Trophoblast cell (in vitro differentiated cells and primary cell): ENCODE results near the gene MAPK4.

Experiments
- DNase-seq, 2 donors: peaks; one replicate each; pipeline ENCODE4 v3.0.0-alpha.2; 2016
- H2AFZ ChIP-seq: 2 replicates; pipeline ENCODE4 v1.6.1; 2013; ENCODE audit warnings: low read length, moderate library complexity, mild to moderate bottlenecking; ENCODE audit not compliant: insufficient read depth, poor library complexity
- H2AK5ac ChIP-seq: 2 replicates; pipeline ENCODE4 v1.6.1; 2013; ENCODE audit warnings: mild to moderate bottlenecking, low read length
- H2BK120ac ChIP-seq: 2 replicates; pipeline ENCODE4 v1.6.1; 2013; ENCODE audit warnings: low read length, mild to moderate bottlenecking, moderate library complexity; ENCODE audit not compliant: insufficient read depth, poor library complexity
- H2BK12ac ChIP-seq: 2 replicates; pipeline ENCODE4 v1.6.1; 2013; ENCODE audit warnings: mild to moderate bottlenecking, low read length, moderate library complexity
- H2BK5ac ChIP-seq: 2 replicates; pipeline ENCODE4 v1.6.1; 2013; ENCODE audit warnings: low read length, low read depth, moderate library complexity, mild to moderate bottlenecking; ENCODE audit not compliant: poor library complexity
- H3K14ac ChIP-seq: 2 replicates; pipeline ENCODE4 v1.6.1; 2013; ENCODE audit warnings: mild to moderate bottlenecking, low read length
- H3K18ac ChIP-seq: 2 replicates; pipeline ENCODE4 v1.6.1; 2013; ENCODE audit warnings: mild to moderate bottlenecking, low read length
- H3K23ac ChIP-seq: 2 replicates; pipeline ENCODE4 v1.6.1; 2013; ENCODE audit warnings: low read length
- H3K27ac ChIP-seq: 2 replicates; pipeline ENCODE4 v1.5.1; 2013; ENCODE audit warnings: low read depth, mild to moderate bottlenecking, inconsistent platforms, low read length, moderate library complexity
- H3K27me3 ChIP-seq: 2 replicates; pipeline ENCODE4 v1.6.1; 2013; ENCODE audit warnings: inconsistent platforms, mild to moderate bottlenecking, low read length, moderate library complexity; ENCODE audit not compliant: insufficient read depth
- H3K36me3 ChIP-seq, 2 experiments: 1 replicate in 1 of 2; 2 replicates in 1 of 2; pipeline ENCODE4 v1.6.1; 2013; ENCODE audit warnings: low read length in 2 of 2, mild to moderate bottlenecking in 2 of 2, moderate library complexity in 1 of 2; ENCODE audit not compliant: insufficient read depth in 2 of 2, control insufficient read depth in 1 of 2
- H3K4ac ChIP-seq: 2 replicates; pipeline ENCODE4 v1.6.1; 2013; ENCODE audit warnings: low read depth, mild to moderate bottlenecking, low read length, moderate library complexity
- H3K4me1 ChIP-seq, 2 experiments: 1 replicate in 1 of 2; 2 replicates in 1 of 2; pipeline ENCODE4 v1.6.1; 2013; ENCODE audit warnings: low read length in 2 of 2, mild to moderate bottlenecking in 2 of 2, moderate library complexity in 1 of 2; ENCODE audit not compliant: insufficient read depth in 2 of 2, control insufficient read depth in 1 of 2
- H3K4me2 ChIP-seq: 2 replicates; pipeline ENCODE4 v1.6.1; 2013; ENCODE audit warnings: inconsistent platforms, mild to moderate bottlenecking, low read length, moderate library complexity
- H3K4me3 ChIP-seq: 2 replicates; pipeline ENCODE4 v1.5.1; 2013; ENCODE audit warnings: mild to moderate bottlenecking, low read depth, low read length, inconsistent platforms
- H3K79me1 ChIP-seq: one replicate; pipeline ENCODE4 v1.6.1; 2013; ENCODE audit warnings: low read length
- H3K79me2 ChIP-seq: 2 replicates; pipeline ENCODE4 v1.6.1; 2013; ENCODE audit warnings: low read length, mild to moderate bottlenecking; ENCODE audit not compliant: control insufficient read depth, insufficient read depth, poor library complexity
- H3K9ac ChIP-seq: 2 replicates; pipeline ENCODE4 v1.6.1; 2013; ENCODE audit warnings: mild to moderate bottlenecking, low read length
- H3K9me3 ChIP-seq: 2 replicates; pipeline ENCODE4 v1.6.1; 2013; ENCODE audit warnings: low read depth, mild to moderate bottlenecking, control low read depth, inconsistent platforms, low read length; ENCODE audit not compliant: insufficient read depth
- H4K12ac ChIP-seq: 2 replicates; pipeline ENCODE4 v1.6.1; 2013; ENCODE audit warnings: low read depth, mild to moderate bottlenecking, low read length, moderate library complexity
- H4K8ac ChIP-seq: 2 replicates; pipeline ENCODE4 v1.6.1; 2013; ENCODE audit warnings: low read depth, mild to moderate bottlenecking, low read length, moderate library complexity
- H4K91ac ChIP-seq: one replicate; pipeline ENCODE4 v1.6.1; 2013; ENCODE audit warnings: low read depth, mild to moderate bottlenecking, low read length, moderate library complexity
- WGBS: extraction: QIAGEN DNeasy Blood & Tissue Kit; methylation state at CpG from one replicate; pipeline ENCODE4 v1.1.7; 2013; ENCODE audit warnings: missing lambda C conversion rate; ENCODE audit not compliant: insufficient read length, insufficient coverage; ENCODE audit errors: extremely low coverage; 5-methylcytosine and 5-hydroxymethylcytosine counted together

The MAPK4 gene

DNA sequence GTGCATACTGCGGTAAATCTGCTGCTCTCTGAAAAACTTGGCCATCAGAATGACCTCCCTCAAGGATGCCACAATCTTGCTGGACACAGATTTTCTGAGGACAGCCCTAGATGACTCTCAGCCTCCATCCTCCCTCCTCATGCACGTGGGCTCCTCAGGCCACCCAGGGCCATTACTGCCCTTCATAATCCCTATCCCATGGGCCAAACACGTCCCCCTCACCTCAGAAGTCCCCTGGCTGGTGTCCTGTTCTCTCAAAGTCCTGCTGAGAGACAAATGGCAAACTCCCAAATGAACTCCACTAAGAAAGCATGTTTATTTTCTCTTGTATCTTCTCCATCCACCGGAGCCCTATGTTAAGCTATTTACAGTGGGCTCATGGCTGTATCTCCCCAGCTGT is 134.3 kb downstream of the MAPK4 start:
- Histone ChIP-seq H3K27me3 (no peaks in the 10 kb centered on the region), H2BK12ac (no peak overlapping the region), H3K79me2 (no peaks in the 10 kb centered on the region), H2BK120ac (no peak overlapping the region), H3K9me3 (no peaks in the 10 kb centered on the region), H2AK5ac (no peak overlapping the region), H3K79me1 (no peaks in the 10 kb centered on the region), H3K27ac (no peak overlapping the region), H3K4ac (no peak overlapping the region), H3K9ac (no peak overlapping the region), H3K4me1 (no peaks in the 10 kb centered on the region), H3K4me2 (no peak overlapping the region), H3K23ac (no peak overlapping the region), H3K18ac (no peak overlapping the region), H2BK5ac (no peak overlapping the region), H3K14ac (no peak overlapping the region), H4K8ac (no peak overlapping the region), H4K12ac (no peak overlapping the region), H3K36me3 (no peaks in the 10 kb centered on the region), H4K91ac (no peak overlapping the region), H3K4me3 (no peak overlapping the region), H2AFZ (no peak overlapping the region)
- DNase-seq: no peak
- no CpG with 5 or more reads among the region's 4 CpGs for WGBS

DNA sequence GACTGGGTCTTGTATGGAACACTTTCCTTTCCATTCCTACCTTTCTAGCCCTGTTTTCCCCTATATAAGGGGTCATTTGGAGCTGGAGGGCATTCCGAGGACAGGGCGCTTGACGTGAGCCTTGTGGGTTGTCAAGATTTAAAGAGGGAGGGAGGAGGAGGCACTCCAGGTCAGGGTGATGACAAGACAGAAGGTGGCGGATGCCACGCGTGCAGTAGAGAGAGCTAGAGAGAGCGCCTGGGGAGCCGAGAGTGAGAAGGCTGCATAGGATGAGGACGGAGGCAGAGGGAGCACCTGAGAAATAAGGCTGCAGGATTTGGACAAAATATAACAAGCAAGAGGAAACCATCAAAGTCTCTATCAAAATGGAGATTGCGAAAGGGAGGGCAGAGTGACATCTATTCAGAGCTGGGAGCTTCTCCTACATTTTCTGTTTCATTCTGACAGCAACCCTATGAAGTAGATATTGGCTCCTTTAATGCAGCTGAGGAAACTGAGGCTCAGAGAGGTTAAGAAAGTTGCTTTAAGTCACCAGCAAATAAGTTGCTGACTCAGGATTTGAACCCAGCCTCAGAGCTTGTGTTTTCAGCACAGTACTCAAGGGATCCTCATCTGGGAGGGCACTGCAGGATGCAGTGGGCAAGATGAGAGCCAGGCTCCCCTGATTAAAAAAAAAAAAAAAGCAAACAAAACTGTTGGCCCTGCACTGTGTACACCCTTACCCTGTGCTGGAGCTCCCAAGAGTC is 135.7 kb downstream of the MAPK4 start:
- Histone ChIP-seq H3K36me3 (no peaks in the 10 kb centered on the region), H3K27me3 (no peaks in the 10 kb centered on the region)
- whole genome bisulfite sequencing: no CpG with 5 or more reads among the region's 10 CpGs

DNA sequence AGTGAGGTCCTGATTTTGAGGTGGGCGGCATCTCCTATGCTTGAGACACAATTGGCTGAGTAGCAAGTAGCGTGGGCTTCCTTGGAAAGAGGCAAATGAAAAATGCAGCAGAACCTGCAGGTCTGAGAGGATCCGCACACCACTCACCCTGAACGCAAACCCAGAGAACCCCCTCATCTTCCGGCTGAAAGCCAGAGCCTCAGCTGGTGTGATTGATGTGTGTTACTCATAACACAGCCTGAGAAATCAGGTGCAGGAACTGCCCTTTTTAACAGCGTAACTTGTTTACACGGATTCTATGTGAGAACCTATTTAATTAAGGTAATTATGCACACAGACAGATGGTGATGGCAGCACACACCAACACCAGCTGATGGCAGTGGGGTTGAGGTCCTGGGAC is 136.5 kb downstream of the MAPK4 start:
- DNase-seq: no peak
- H3K9me3 ChIP-seq: no peaks in the 10 kb centered on the region
- no peaks in the 10 kb centered on the region for H3K4me1 ChIP-seq
- WGBS: no CpG with 5 or more reads among the region's 7 CpGs
- no peak overlapping the region for H2BK120ac ChIP-seq
- no peak overlapping the region for H2BK5ac ChIP-seq
- no peaks in the 10 kb centered on the region for H3K27me3 ChIP-seq
- no peak overlapping the region for H2AK5ac ChIP-seq
- no peak overlapping the region for H3K9ac ChIP-seq
- H3K23ac ChIP-seq: no peak overlapping the region
- no peaks in the 10 kb centered on the region for H3K36me3 ChIP-seq
- H4K12ac ChIP-seq: no peak overlapping the region
- no peak overlapping the region for H3K18ac ChIP-seq
- H2AFZ ChIP-seq: no peak overlapping the region
- H3K4me3 ChIP-seq: no peak overlapping the region
- no peaks in the 10 kb centered on the region for H3K79me1 ChIP-seq
- H3K4me2 ChIP-seq: no peak overlapping the region
- no peak overlapping the region for H2BK12ac ChIP-seq
- no peak overlapping the region for H3K14ac ChIP-seq
- H4K91ac ChIP-seq: no peak overlapping the region
- H3K4ac ChIP-seq: no peak overlapping the region
- no peak overlapping the region for H4K8ac ChIP-seq
- no peak overlapping the region for H3K27ac ChIP-seq
- no peaks in the 10 kb centered on the region for H3K79me2 ChIP-seq

More for the DNA sequence above, 135.7 kb downstream of the MAPK4 start:
- no peaks in the 10 kb centered on the region for H3K4me1 ChIP-seq
- no peak overlapping the region for H3K18ac ChIP-seq
- no peak overlapping the region for H2BK120ac ChIP-seq
- no peak overlapping the region for H3K4ac ChIP-seq
- no peaks in the 10 kb centered on the region for H3K79me2 ChIP-seq
- H4K91ac ChIP-seq: no peak overlapping the region
- DNase-seq: no peak
- no peak overlapping the region for H2AFZ ChIP-seq
- no peak overlapping the region for H3K4me3 ChIP-seq
- H2BK12ac ChIP-seq: no peak overlapping the region
- H3K79me1 ChIP-seq: no peaks in the 10 kb centered on the region
- H4K12ac ChIP-seq: no peak overlapping the region
- H4K8ac ChIP-seq: no peak overlapping the region
- no peak overlapping the region for H3K14ac ChIP-seq
- no peak overlapping the region for H3K9ac ChIP-seq
- no peak overlapping the region for H3K4me2 ChIP-seq
- H3K27ac ChIP-seq: no peak overlapping the region
- H2BK5ac ChIP-seq: no peak overlapping the region
- H3K23ac ChIP-seq: no peak overlapping the region
- no peak overlapping the region for H2AK5ac ChIP-seq
- H3K9me3 ChIP-seq: no peaks in the 10 kb centered on the region

DNA sequence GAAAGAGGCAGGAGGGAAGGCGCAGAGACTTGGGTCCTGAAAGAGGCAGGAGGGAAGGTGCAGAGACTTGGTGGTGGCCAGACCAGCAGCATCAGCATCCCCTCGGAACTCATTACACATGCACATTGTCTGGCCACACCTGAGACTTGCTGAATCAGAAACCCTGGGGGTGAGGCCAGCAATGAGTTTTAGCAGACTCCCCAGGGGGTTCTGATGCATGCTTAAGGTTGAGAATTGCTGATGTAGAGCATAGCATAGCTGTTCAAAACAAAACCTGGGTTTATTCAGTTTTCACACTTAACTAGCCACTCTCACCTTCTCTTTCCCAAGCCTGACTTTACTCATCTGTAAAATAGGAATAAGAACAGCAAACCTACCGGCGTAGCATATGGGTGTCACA is 137.0 kb downstream of the MAPK4 start:
- Histone ChIP-seq H3K27me3 (no peaks in the 10 kb centered on the region), H3K18ac (no peak overlapping the region)

More for the DNA sequence above, 137.0 kb downstream of the MAPK4 start:
- no CpG with 5 or more reads among the region's 4 CpGs for WGBS
- no peak overlapping the region for H3K9ac ChIP-seq
- no peak overlapping the region for H2AFZ ChIP-seq
- H2BK5ac ChIP-seq: no peak overlapping the region
- no peaks in the 10 kb centered on the region for H3K79me1 ChIP-seq
- H2BK12ac ChIP-seq: no peak overlapping the region
- DNase-seq: no peak
- no peak overlapping the region for H3K27ac ChIP-seq
- no peak overlapping the region for H2BK120ac ChIP-seq
- no peak overlapping the region for H4K12ac ChIP-seq
- H3K14ac ChIP-seq: no peak overlapping the region
- H3K36me3 ChIP-seq: no peaks in the 10 kb centered on the region
- no peak overlapping the region for H3K4ac ChIP-seq
- no peaks in the 10 kb centered on the region for H3K9me3 ChIP-seq
- no peak overlapping the region for H4K8ac ChIP-seq
- no peaks in the 10 kb centered on the region for H3K79me2 ChIP-seq
- no peaks in the 10 kb centered on the region for H3K4me1 ChIP-seq
- no peak overlapping the region for H3K4me2 ChIP-seq
- no peak overlapping the region for H3K23ac ChIP-seq
- no peak overlapping the region for H3K4me3 ChIP-seq
- no peak overlapping the region for H2AK5ac ChIP-seq
- H4K91ac ChIP-seq: no peak overlapping the region
